Cardiac septum (tissue), 1 donor: ENCODE results near the gene LRRIQ3. TPM values are rescaled to one million over a fixed set of nuclear protein-coding genes. Genes with fewer than 3 reads are reported as not detected.

Source experiments
- total RNA-seq: library from RNA; stranded (reverse); fragmentation: NEBNext Ultra II Directional; extraction: Animal tissue kit (Norgen Biotek cat#: 25700); gene quantifications from one replicate; pipeline ENCODE4 v1.2.1, GENCODE V29; 2021
- donor health status: DM: no; HTN: no; CAD: no.

LRRIQ3 gene
- total RNA-seq, 1 donor from 2014 or later = 0.43 TPM

Other genes with a start within 250 kb of the LRRIQ3 start
- gene FPGT, start 66 bp upstream of the LRRIQ3 start, total RNA-seq = 14.9 TPM
- 55.2 TPM for gene TNNI3K, start 37.2 kb upstream of the LRRIQ3 start, total RNA-seq